IPS-20b (cell line): ENCODE measurements around the gene ALDH4A1.
A peak's percentile ranks its signal among the peaks of the same experiment; 100 is the strongest.
"Not testable (repeated sequence)": the region's sequence is repeated elsewhere in the genome, so short reads cannot be mapped to it uniquely, and the experiment has no call there.

Experiments
- H3K27ac ChIP-seq: one replicate; pipeline ENCODE4 v1.5.1; 2013; ENCODE audit warnings: low read length
- H3K27me3 ChIP-seq: 2 replicates; pipeline ENCODE4 v1.6.1; 2013; ENCODE audit warnings: mild to moderate bottlenecking, low read length, inconsistent platforms; ENCODE audit not compliant: insufficient read depth
- H3K36me3 ChIP-seq: 2 replicates; pipeline ENCODE4 v1.6.1; 2013; ENCODE audit warnings: low read depth, mild to moderate bottlenecking, inconsistent platforms, low read length, moderate library complexity; ENCODE audit not compliant: insufficient read depth
- H3K4me1 ChIP-seq: 2 replicates; pipeline ENCODE4 v1.6.1; 2013; ENCODE audit warnings: mild to moderate bottlenecking, control low read depth, inconsistent platforms, low read length, moderate library complexity; ENCODE audit not compliant: insufficient read depth
- H3K4me3 ChIP-seq: 2 replicates; pipeline ENCODE4 v1.5.1; 2013; ENCODE audit warnings: mild to moderate bottlenecking, low read length, inconsistent platforms
- H3K9ac ChIP-seq: 2 replicates; pipeline ENCODE4 v1.6.1; 2013; ENCODE audit warnings: low read depth, mild to moderate bottlenecking, inconsistent platforms, low read length, moderate library complexity
- H3K9me3 ChIP-seq: 2 replicates; pipeline ENCODE4 v1.6.1; 2013; ENCODE audit warnings: mild to moderate bottlenecking, low read depth, low read length, inconsistent platforms; ENCODE audit not compliant: insufficient read depth

Gene ALDH4A1

DNA sequence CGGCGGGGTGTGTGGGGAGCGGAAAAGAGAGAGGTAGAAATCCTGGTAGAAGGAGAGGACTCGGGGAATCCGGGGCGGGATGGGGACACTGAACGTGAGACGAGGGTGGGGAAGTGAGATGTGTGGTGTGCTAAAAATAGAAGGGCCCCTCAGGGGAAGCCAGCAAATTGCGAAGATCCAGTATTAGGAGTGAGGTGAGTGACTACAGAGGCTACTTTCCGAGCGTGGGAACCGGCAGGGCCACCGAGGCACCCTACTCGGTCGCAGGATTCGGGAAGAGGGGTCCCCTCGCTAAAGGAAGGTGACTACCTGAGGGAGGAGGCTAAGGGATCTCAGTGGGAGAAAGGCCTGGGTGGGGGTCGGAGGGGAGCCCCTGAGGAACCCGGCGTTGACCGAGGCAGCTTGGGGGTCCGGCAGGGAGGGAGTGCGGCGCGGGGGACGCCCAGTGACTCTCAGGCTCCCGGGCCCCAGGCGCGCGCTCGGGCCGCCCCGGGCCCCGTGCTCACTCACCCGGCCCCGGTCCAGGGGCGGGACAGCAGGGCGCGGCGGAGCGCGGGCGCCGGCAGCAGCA, 318 bp downstream of the ALDH4A1 start:
- H3K9me3 ChIP-seq, result no peaks in the 10 kb centered on the region
- no peak overlapping the region for H3K27ac ChIP-seq
- peak overlapping the region; percentile 96; the same call in 1 of the 2 replicates for H3K9ac ChIP-seq
- H3K27me3 ChIP-seq, result peaks cover 6% of the 10 kb centered on the region; the same call in 1 of the 2 replicates
- H3K36me3 ChIP-seq, result peaks cover 5% of the 10 kb centered on the region; the same call in 1 of the 2 replicates
- H3K4me1 ChIP-seq, result no peaks in the 10 kb centered on the region
- H3K4me3 ChIP-seq, result peak overlapping the region; percentile 95

DNA sequence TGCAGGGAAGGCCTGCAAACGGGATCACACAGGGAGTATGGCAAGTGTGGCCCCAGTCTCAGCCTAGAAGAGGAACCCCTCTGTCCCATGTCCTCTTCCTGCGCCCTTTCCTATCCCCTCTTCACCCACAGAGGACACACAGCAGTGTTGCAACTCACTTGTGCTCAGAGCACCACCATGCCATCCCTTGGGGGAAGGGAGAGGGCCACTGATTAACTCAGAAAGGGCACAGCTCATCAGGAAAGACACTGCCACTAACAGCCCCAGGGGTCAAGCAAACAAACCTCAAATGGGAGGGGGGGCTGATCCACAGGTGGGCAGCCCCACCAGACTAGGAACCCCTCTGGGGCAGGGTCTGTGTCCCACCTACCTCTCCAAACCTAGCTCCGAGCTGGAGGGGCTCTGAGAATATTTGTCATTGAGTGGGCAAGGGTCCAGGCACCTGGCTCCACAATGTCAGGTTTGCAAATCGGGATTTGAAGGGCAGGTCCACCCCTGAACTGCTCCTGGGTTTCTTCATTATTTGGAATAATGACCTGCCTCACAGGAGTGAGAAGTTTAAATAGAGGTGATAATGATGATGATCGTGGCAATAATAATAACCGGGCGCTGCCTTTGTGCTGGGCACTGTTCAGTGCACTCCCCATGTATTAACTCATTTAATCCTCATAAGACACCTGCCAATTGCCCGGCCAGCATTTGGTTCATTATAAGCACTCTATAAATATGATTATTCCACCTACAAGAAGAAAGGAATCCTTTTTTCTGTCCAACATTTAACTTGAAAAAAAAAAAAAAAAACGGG, 1.0 kb downstream of the ALDH4A1 start:
- Histone ChIP-seq H3K4me1 (no peaks in the 10 kb centered on the region), H3K9ac (peak overlapping the region; percentile 96; the same call in 1 of the 2 replicates), H3K4me3 (peak overlapping the region; percentile 95), H3K27ac (no peak overlapping the region), H3K27me3 (peaks cover 6% of the 10 kb centered on the region; the same call in 1 of the 2 replicates), H3K9me3 (no peaks in the 10 kb centered on the region), H3K36me3 (peaks cover 8% of the 10 kb centered on the region; the same call in 1 of the 2 replicates)

DNA sequence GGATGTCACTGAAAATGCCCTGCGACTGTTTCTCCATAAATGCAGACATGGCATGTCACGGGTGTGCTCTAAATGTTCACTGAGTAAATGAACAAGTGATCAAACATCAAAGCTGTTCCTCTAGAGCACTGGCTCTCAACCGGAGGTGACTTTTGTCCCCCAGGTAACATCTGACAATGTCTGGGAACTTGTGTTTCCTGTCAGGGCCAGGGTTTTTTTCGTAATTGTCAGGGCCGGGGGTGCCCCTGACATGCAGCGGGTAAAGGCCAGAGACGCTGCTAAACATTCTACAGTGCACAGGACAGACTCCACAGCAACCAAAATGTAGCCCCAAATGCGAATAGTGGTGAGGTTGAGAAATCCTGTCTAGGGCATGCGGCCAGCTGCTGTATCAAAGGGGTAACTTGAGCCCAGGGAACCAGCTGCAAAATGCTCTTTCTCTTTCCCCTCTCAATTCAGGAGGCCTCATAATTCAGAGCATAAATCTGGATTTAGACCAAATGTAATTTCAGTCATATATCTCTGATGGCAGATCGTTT, 2.0 kb downstream of the ALDH4A1 start:
- H3K27ac ChIP-seq, result no peak overlapping the region

DNA sequence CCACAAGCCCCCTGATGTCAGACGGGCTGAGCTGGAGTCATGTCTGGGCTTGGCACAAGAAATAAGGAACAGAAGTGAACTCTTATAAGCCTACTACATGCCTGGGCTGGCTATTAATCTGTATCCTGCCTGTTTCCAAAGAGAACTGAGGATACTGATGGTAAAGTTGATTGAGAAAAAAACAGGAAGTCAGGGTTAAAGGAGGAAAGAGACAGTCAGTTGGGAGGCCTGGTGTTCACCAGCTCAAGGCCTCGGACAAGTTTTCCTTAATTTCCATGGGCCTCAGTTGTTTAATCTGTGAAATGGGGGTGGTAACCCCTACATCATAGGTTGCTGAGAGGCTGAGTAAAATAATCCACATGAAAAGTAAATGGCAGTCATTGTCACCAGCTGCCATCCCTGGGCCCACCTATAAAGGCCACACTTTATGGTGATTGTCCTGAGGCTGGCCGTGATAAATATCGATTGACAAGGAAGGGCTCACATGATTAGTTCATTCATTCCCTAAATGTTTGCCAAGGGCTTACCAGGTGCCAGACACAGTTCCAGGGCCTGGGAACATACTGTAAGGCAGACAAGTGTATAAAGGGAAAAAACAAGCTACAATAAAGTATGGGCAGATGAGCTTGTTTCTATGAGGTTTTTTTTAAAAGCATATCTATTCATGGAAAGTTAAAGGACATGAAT, 2.8 kb downstream of the ALDH4A1 start:
- Histone ChIP-seq H3K36me3 (peaks cover 8% of the 10 kb centered on the region; the same call in 1 of the 2 replicates), H3K4me1 (no peaks in the 10 kb centered on the region), H3K4me3 (no peak overlapping the region), H3K9me3 (no peaks in the 10 kb centered on the region), H3K27me3 (peaks cover 6% of the 10 kb centered on the region; the same call in 1 of the 2 replicates), H3K9ac (no peak overlapping the region), H3K27ac (no peak overlapping the region)

More for the DNA sequence above, 2.0 kb downstream of the ALDH4A1 start:
- H3K4me1 ChIP-seq, result no peaks in the 10 kb centered on the region
- H3K9me3 ChIP-seq, result no peaks in the 10 kb centered on the region
- no peak overlapping the region for H3K4me3 ChIP-seq
- H3K27me3 ChIP-seq, result peaks cover 6% of the 10 kb centered on the region; the same call in 1 of the 2 replicates
- no peak overlapping the region for H3K9ac ChIP-seq
- H3K36me3 ChIP-seq, result peaks cover 8% of the 10 kb centered on the region; the same call in 1 of the 2 replicates

DNA sequence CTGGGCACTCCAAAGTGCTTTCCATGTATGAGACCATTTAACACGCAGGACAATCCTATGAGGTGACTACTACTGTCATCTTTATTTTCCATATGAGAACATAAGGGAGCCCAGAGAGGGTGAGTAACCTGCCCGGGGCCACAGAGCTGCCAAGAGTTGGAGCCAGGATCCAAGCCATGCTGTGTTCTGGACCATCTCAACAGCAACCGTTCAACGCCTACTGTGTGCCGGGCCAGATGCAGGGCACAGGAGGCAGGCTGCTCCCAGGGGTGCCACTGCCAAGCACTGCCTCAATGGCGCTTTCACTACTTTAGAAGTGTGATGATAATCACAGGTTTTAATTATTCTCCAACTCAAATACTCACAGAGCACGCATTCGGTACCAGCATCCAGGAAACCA, 3.8 kb downstream of the ALDH4A1 start:
- Histone ChIP-seq H3K36me3 (peaks cover 8% of the 10 kb centered on the region; the same call in 1 of the 2 replicates), H3K4me3 (no peak overlapping the region), H3K4me1 (no peaks in the 10 kb centered on the region), H3K27me3 (peaks cover 6% of the 10 kb centered on the region; the same call in 1 of the 2 replicates), H3K9ac (no peak overlapping the region), H3K27ac (no peak overlapping the region), H3K9me3 (no peaks in the 10 kb centered on the region)

DNA sequence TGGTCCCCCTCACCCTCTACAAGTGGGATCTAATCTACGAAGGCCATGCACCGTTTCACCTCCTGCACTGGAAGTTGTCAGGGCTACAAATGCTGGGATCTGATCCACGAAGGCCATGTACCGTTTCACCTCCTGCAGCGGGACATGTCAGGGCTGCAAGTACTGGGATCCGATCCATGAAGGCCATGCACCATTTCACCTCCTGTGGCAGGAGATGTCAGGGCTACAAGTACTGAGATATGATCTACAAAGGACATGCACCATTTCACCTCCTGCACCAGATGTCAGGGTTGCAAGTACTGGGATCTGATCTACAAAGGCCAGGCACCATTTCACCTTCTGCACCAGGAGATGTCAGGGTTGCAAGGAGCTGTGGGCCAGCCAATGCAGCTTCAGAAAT, 7.0 kb downstream of the ALDH4A1 start:
- Histone ChIP-seq H3K4me1 (no peaks in the 10 kb centered on the region), H3K9me3 (no peaks in the 10 kb centered on the region), H3K27me3 (no peaks in the 10 kb centered on the region), H3K9ac (no peak overlapping the region), H3K4me3 (no peak overlapping the region), H3K27ac (no peak overlapping the region), H3K36me3 (peaks cover 8% of the 10 kb centered on the region; the same call in 1 of the 2 replicates)

DNA sequence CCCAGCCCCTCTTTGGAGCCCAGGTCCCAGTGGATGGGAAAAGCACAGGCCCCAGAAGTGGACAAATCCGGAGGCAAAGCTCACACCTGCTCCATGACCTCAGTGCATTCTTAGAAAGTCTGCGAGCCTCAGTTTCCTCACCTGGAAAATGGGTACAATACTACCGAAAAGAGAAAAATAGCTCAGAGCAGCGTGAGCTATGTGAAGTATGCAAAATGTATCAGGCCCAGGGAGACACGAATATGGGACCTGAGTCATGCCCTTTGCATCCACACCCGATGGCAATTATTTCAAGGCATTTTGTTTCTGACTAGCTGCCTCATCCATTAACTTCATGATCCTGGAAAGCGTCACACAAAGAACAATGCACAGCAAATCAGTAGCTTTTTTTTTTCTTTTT, 9.2 kb downstream of the ALDH4A1 start:
- Histone ChIP-seq H3K9me3 (no peaks in the 10 kb centered on the region), H3K36me3 (peaks cover 8% of the 10 kb centered on the region; the same call in 1 of the 2 replicates), H3K27me3 (no peaks in the 10 kb centered on the region), H3K9ac (no peak overlapping the region), H3K4me1 (no peaks in the 10 kb centered on the region), H3K27ac (no peak overlapping the region), H3K4me3 (no peak overlapping the region)

DNA sequence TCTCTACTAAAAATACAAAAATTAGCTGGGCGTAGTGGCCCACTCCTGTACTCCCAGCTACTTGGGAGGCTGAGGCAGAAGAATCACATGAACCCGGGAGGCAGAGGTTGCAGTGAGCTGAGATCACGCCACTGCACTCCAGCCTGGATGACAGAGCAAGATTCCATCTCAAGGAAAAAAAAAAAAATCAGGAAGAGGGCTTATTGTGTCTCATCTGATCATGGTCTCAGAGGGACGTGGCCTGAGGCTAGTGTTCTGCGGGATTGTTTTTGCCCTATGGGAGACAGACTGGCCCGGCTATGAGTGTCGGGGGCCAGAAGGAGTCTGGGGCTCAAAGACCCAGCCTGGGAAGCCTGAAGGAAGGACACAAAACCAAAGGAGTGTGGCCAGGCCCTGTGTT, 10.5 kb downstream of the ALDH4A1 start:
- H3K27me3 ChIP-seq, H3K4me1 ChIP-seq, H3K4me3 ChIP-seq, H3K27ac ChIP-seq, H3K9ac ChIP-seq, H3K9me3 ChIP-seq, H3K36me3 ChIP-seq: not testable (repeated sequence)

DNA sequence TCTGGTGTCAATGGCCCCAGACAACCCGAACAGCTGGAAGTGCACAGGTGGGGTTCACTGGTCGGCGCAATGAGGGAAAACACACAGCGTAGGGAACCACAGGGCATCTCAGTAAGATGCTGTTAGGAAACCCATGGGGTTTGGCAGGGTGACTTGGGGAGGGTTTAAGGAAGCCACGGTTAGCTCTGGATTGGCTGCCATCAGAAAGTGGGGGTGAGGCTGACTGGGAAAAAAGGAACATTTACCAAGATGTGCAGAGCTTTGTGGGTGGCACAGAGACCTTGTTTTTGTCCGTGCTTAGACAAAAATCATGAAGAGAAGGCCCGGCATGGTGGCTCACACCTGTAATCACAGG, 11.0 kb downstream of the ALDH4A1 start:
- Histone ChIP-seq H3K4me1 (no peaks in the 10 kb centered on the region), H3K27ac (no peak overlapping the region), H3K9ac (no peak overlapping the region), H3K27me3 (no peaks in the 10 kb centered on the region), H3K9me3 (no peaks in the 10 kb centered on the region), H3K36me3 (peaks cover 3% of the 10 kb centered on the region; the same call in 1 of the 2 replicates), H3K4me3 (no peak overlapping the region)

DNA sequence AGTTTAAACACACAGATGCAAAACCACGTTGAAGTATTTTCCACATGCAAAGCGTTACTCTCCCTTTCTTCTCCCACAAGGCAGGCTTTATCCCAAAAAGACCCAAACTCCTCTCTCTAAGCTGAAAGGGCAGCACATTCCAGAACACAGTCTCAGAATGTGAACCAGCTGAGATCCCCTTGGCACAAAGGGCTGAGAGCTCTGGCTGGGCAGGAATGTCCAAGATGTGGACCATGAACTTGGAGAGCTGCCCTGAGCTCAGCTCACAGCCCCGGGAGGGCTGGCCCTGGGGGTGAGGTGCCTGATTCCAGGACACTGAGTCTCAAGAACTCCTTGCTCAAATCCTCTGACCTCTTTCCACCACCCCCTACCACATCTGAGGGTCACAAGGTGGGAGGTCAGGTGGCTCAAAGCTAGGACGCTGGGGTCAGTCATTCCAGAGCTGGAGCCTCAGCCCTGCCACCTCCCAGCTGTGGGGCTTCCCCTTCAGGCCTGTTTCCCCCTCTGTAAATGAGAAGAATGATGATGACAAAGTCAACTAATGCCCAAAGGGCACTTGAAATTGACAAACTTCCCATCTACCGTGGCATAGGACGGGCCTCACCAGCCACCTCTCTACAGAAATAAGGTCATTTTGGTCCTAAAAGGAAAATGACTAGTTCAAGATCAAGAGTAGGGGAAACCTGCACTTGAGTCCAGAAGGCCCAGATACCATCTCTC, 11.5 kb downstream of the ALDH4A1 start:
- H3K4me3 ChIP-seq, result no peak overlapping the region
- peaks cover 8% of the 10 kb centered on the region; the same call in 1 of the 2 replicates for H3K36me3 ChIP-seq
- no peaks in the 10 kb centered on the region for H3K9me3 ChIP-seq
- H3K9ac ChIP-seq, result no peak overlapping the region
- no peaks in the 10 kb centered on the region for H3K4me1 ChIP-seq
- H3K27me3 ChIP-seq, result no peaks in the 10 kb centered on the region
- no peak overlapping the region for H3K27ac ChIP-seq

DNA sequence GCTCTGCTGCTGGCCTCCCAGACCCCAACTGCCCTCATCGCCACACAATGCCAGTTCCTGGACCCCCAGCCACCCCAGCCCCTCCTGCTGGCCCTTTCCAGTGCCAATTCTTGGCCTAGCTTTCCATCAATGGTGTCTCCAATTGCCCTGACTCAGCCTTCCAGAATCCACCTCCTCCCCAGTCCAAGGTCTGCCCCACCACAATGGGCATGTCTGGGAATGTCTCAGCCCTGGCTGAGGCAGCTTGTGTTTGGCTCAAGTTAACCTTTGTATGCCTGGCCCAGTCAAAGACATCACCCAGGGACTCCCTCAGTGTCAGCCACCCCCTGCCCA, 16.4 kb downstream of the ALDH4A1 start:
- Histone ChIP-seq H3K4me3 (no peak overlapping the region), H3K27ac (no peak overlapping the region), H3K36me3 (peaks cover 36% of the 10 kb centered on the region), H3K9ac (no peak overlapping the region), H3K4me1 (no peaks in the 10 kb centered on the region), H3K9me3 (no peaks in the 10 kb centered on the region), H3K27me3 (no peaks in the 10 kb centered on the region)
